Activated CD4-positive, alpha-beta T cell treated with anti-CD3 and anti-CD28 coated beads, Interleukin-2, amount 50 U/mL, for 4 hours (primary cell): ENCODE measurements around the gene TPPP.
"Not testable (repeated sequence)": the region's sequence is repeated elsewhere in the genome, so short reads cannot be mapped to it uniquely, and the experiment has no call there.

ENCODE experiments used
- DNase-seq, 2 experiments: peaks; one replicate each; pipeline ENCODE4 v3.0.0-alpha.2; 2020

The TPPP gene

GRCh38 chr5:692529-693041 lies 567 bp downstream of the TPPP start:
- DNase-seq = not testable (repeated sequence)

- DNase-seq = no peak
These were observed 1.2 kb downstream of the TPPP start for GRCh38 chr5:691817-692528.

- DNase-seq = not testable (repeated sequence)
These were observed 2.1 kb downstream of the TPPP start for GRCh38 chr5:691049-691448.

- DNase-seq = not testable (repeated sequence)
These were observed 2.9 kb downstream of the TPPP start for GRCh38 chr5:690293-690692.

- not testable (repeated sequence) for DNase-seq
These were observed 4.7 kb downstream of the TPPP start for GRCh38 chr5:688348-689010.

- DNase-seq = not testable (repeated sequence)
These were observed 6.2 kb downstream of the TPPP start for GRCh38 chr5:686936-687335.

- DNase-seq = not testable (repeated sequence)
These were observed 7.0 kb downstream of the TPPP start for GRCh38 chr5:686172-686523.

- DNase-seq = no peak
These were observed 7.6 kb downstream of the TPPP start for GRCh38 chr5:685262-686171.

- no peak for DNase-seq
These were observed 8.4 kb downstream of the TPPP start for GRCh38 chr5:684751-685216.

GRCh38 chr5:683551-684481 lies 9.3 kb downstream of the TPPP start:
- DNase-seq = no peak

- not testable (repeated sequence) for DNase-seq
These were observed 10.3 kb downstream of the TPPP start for GRCh38 chr5:682651-683358.

- not testable (repeated sequence) for DNase-seq
These were observed 10.9 kb downstream of the TPPP start for GRCh38 chr5:682216-682615.

GRCh38 chr5:681317-682191 lies 11.6 kb downstream of the TPPP start:
- DNase-seq = not testable (repeated sequence)

- DNase-seq = not testable (repeated sequence)
These were observed 12.3 kb downstream of the TPPP start for GRCh38 chr5:680836-681235.

GRCh38 chr5:680118-680795 lies 12.9 kb downstream of the TPPP start:
- not testable (repeated sequence) for DNase-seq

GRCh38 chr5:679166-679895 lies 13.8 kb downstream of the TPPP start:
- not testable (repeated sequence) for DNase-seq

GRCh38 chr5:678521-678920 lies 14.6 kb downstream of the TPPP start:
- DNase-seq = not testable (repeated sequence)

GRCh38 chr5:677131-678101 lies 15.7 kb downstream of the TPPP start:
- DNase-seq = no peak
